CD14-positive monocyte (primary cell): Measurements from ENCODE around the gene HKDC1. TPM values are rescaled to one million over a fixed set of nuclear protein-coding genes. Genes with fewer than 3 reads are reported as not detected.

ENCODE experiments used
- DNase-seq, 3 donors: peaks; one replicate each; pipeline ENCODE4 v3.0.0-alpha.2; 2011 to 2022
- H2AFZ ChIP-seq: 2 replicates; pipeline ENCODE4 v1.6.0; 2012; ENCODE audit warnings: mild to moderate bottlenecking, low read depth, low read length, inconsistent platforms; ENCODE audit not compliant: insufficient read depth, poor library complexity, severe bottlenecking
- H3K27ac ChIP-seq, 2 donors: 1 replicate in 1 of 2; 2 replicates in 1 of 2; pipeline ENCODE4 v1.5.1; 2012 to 2013; ENCODE audit warnings: low read length in 2 of 2, control low read depth in 1 of 2, inconsistent platforms in 1 of 2, low read depth in 1 of 2, mild to moderate bottlenecking in 1 of 2
- H3K27me3 ChIP-seq, 2 donors: one replicate each; pipeline versions ENCODE4 v1.6.0 to v1.6.1; 2011 to 2013; ENCODE audit warnings: low read length in 2 of 2; ENCODE audit not compliant: control insufficient read depth in 2 of 2, insufficient read depth in 2 of 2
- H3K36me3 ChIP-seq, 2 donors: replicated peaks in 1 of 2; 1 replicate in 1 of 2; 2 replicates in 1 of 2; pipeline versions ENCODE4 v1.5.1 to v1.6.1; 2012 to 2013; ENCODE audit warnings: low read length in 2 of 2, control low read depth in 1 of 2, inconsistent platforms in 1 of 2, mild to moderate bottlenecking in 1 of 2; ENCODE audit not compliant: insufficient read depth in 2 of 2, control insufficient read depth in 1 of 2
- H3K4me1 ChIP-seq, 2 donors: 1 replicate in 1 of 2; 2 replicates in 1 of 2; pipeline versions ENCODE4 v1.5.1 to v1.6.1; 2012 to 2013; ENCODE audit warnings: low read length in 2 of 2, control low read depth in 1 of 2, inconsistent platforms in 1 of 2, mild to moderate bottlenecking in 1 of 2, moderate library complexity in 1 of 2; ENCODE audit not compliant: insufficient read depth in 2 of 2, control insufficient read depth in 1 of 2
- H3K4me2 ChIP-seq: replicated peaks from 2 replicates; pipeline ENCODE3; 2012; ENCODE audit warnings: low read length, moderate library complexity, mild to moderate bottlenecking; ENCODE audit not compliant: poor library complexity, severe bottlenecking; ENCODE audit errors: extremely low read depth
- H3K4me3 ChIP-seq, 3 experiments: fragments of 200-600 bp in 1 of 3; sonication (generic) in 1 of 3; replicated peaks in 1 of 3; 1 replicate in 2 of 3; 2 replicates in 1 of 3; pipeline ENCODE4 v1.5.1; 2011 to 2013; ENCODE audit warnings: low read length in 3 of 3, mild to moderate bottlenecking in 3 of 3, control low read depth in 2 of 3, low read depth in 2 of 3, inconsistent platforms in 1 of 3, moderate library complexity in 1 of 3
- H3K79me2 ChIP-seq: 2 replicates; pipeline ENCODE4 v1.6.0; 2012; ENCODE audit warnings: mild to moderate bottlenecking, control low read depth, inconsistent platforms, low read length, moderate library complexity; ENCODE audit not compliant: insufficient read depth
- H3K9ac ChIP-seq: 2 replicates; pipeline ENCODE4 v1.6.0; 2017; ENCODE audit warnings: low read length, mild to moderate bottlenecking; ENCODE audit not compliant: insufficient read depth, poor library complexity, severe bottlenecking
- H3K9me3 ChIP-seq, 2 donors: replicated peaks in 1 of 2; 1 replicate in 1 of 2; 2 replicates in 1 of 2; pipeline versions ENCODE4 v1.5.1 to v1.6.1; 2012 to 2013; ENCODE audit warnings: low read length in 2 of 2, control low read depth in 1 of 2; ENCODE audit not compliant: control insufficient read depth in 1 of 2, insufficient read depth in 1 of 2
- H4K20me1 ChIP-seq: 2 replicates; pipeline ENCODE4 v1.6.0; 2012; ENCODE audit warnings: mild to moderate bottlenecking, low read length, control low read depth, moderate library complexity; ENCODE audit not compliant: insufficient read depth
- H3K27ac Mint-ChIP-seq, 7 donors: one replicate each; pipeline ENCODE4 v1.8.0; 2020; ENCODE audit warnings: mild to moderate bottlenecking in 7 of 7, mixed read lengths in 7 of 7, moderate library complexity in 6 of 7, inconsistent platforms in 2 of 7
- H3K27me3 Mint-ChIP-seq, 3 donors: one replicate each; pipeline ENCODE4 v1.8.0; 2021 to 2022; ENCODE audit warnings: low read depth in 3 of 3, mild to moderate bottlenecking in 3 of 3, mixed read lengths in 3 of 3, moderate library complexity in 3 of 3, inconsistent platforms in 1 of 3
- H3K36me3 Mint-ChIP-seq, 2 donors: one replicate each; pipeline ENCODE4 v1.8.0; 2020; ENCODE audit warnings: mixed read lengths in 2 of 2, inconsistent platforms in 1 of 2, mild to moderate bottlenecking in 1 of 2
- H3K4me1 Mint-ChIP-seq: one replicate; pipeline ENCODE4 v1.8.0; 2020; ENCODE audit warnings: mild to moderate bottlenecking, mixed read lengths
- H3K4me3 Mint-ChIP-seq, 2 donors: one replicate each; pipeline ENCODE4 v1.8.0; 2020; ENCODE audit warnings: mild to moderate bottlenecking in 2 of 2, mixed read lengths in 2 of 2, moderate library complexity in 1 of 2
- H3K9me3 Mint-ChIP-seq, 7 donors: one replicate each; pipeline ENCODE4 v1.8.0; 2020 to 2022; ENCODE audit warnings: mixed read lengths in 7 of 7, mild to moderate bottlenecking in 6 of 7, moderate library complexity in 6 of 7, inconsistent platforms in 2 of 7
- CTCF ChIP-seq: fragments of 200-600 bp; IDR thresholded peaks from one replicate; pipeline ENCODE4 v1.8.0; 2022; ENCODE audit warnings: antibody characterized with exemption, mild to moderate bottlenecking
- WGBS: methylation state at CpG from one replicate; pipeline ENCODE4 v1.1.5; 2013; ENCODE audit warnings: missing lambda C conversion rate; ENCODE audit not compliant: insufficient coverage; 5-methylcytosine and 5-hydroxymethylcytosine counted together
- intact Hi-C, 2 donors: fragments of 100-400 bp; cut with micrococcal nuclease; formaldehyde crosslinking; loops; one replicate each; pipeline versions ENCODE4 v1.15.0 to v1.15.1; 2023
- polyA plus RNA-seq, 3 donors: library from polyadenylated mRNA; depleted of rRNA in 1 of 3; unstranded in 2 of 3; stranded (reverse) in 1 of 3; fragments of 300-500 nt in 2 of 3; fragments of >200 nt in 1 of 3; fragmentation: Illumina TruSeq in 2 of 3; gene quantifications; 1 replicate in 2 of 3; 2 replicates in 1 of 3; pipeline ENCODE4 v1.2.3, GENCODE V29; 2012 to 2021

Gene HKDC1
- polyA plus RNA-seq, 3 donors = not detected

GRCh38 chr10:69253171-69253570 is 33.0 kb downstream of the HKDC1 start:
- no peaks in the 10 kb centered on the region for H3K27me3 ChIP-seq
- Mint-ChIP-seq H3K9me3 (no peaks in the 10 kb centered on the region), H3K36me3 (no peaks in the 10 kb centered on the region), H3K4me3 (no peak overlapping the region), H3K4me1 (peaks cover 3% of the 10 kb centered on the region), H3K27me3 (peaks cover 0 to 2% (median 0%) of the 10 kb centered on the region in 3 donors), H3K27ac (peak overlapping the region in 1 of 7 donors; percentile 13)
- H3K9me3 ChIP-seq = no peaks in the 10 kb centered on the region
- no peaks in the 10 kb centered on the region for H4K20me1 ChIP-seq
- no peak for TF ChIP-seq CTCF
- H3K9ac ChIP-seq = no peak overlapping the region
- H2AFZ ChIP-seq = no peak overlapping the region
- 100% methylated on average over 1 of the region's 3 CpGs for WGBS
- intact Hi-C loops = no loop called here
- no peak overlapping the region for H3K27ac ChIP-seq
- H3K36me3 ChIP-seq = no peaks in the 10 kb centered on the region
- no peak overlapping the region for H3K4me2 ChIP-seq
- H3K79me2 ChIP-seq = no peaks in the 10 kb centered on the region
- H3K4me1 ChIP-seq = no peaks in the 10 kb centered on the region
- H3K4me3 ChIP-seq = no peak overlapping the region
- DNase-seq = no peak

- no peak for TF ChIP-seq CTCF
- WGBS = 75% methylated on average over 3 of the region's 7 CpGs
- Mint-ChIP-seq H3K9me3 (peaks cover 6 to 10% (median 8%) of the 10 kb centered on the region in 7 donors), H3K36me3 (no peaks in the 10 kb centered on the region), H3K27ac (no peak overlapping the region), H3K4me1 (no peaks in the 10 kb centered on the region), H3K4me3 (no peak overlapping the region), H3K27me3 (peaks cover 0 to 3% (median 0%) of the 10 kb centered on the region in 3 donors)
- H2AFZ ChIP-seq = no peak overlapping the region
- H4K20me1 ChIP-seq = no peaks in the 10 kb centered on the region
- H3K4me2 ChIP-seq = no peak overlapping the region
- H3K4me3 ChIP-seq = no peak overlapping the region
- no peaks in the 10 kb centered on the region for H3K27me3 ChIP-seq
- H3K79me2 ChIP-seq = no peaks in the 10 kb centered on the region
- H3K36me3 ChIP-seq = no peaks in the 10 kb centered on the region
- intact Hi-C loops = no loop called here
- no peak overlapping the region for H3K9ac ChIP-seq
- H3K9me3 ChIP-seq = peaks cover 0 to 9% of the 10 kb centered on the region in 2 donors
- H3K4me1 ChIP-seq = no peaks in the 10 kb centered on the region
- DNase-seq = no peak
- H3K27ac ChIP-seq = no peak overlapping the region
Observed at GRCh38 chr10:69254877-69255276, 34.7 kb downstream of the HKDC1 start.
